Mesenchymal stem cell (in vitro differentiated cells and primary cell): ENCODE measurements around the gene ISM2.
"Not testable (repeated sequence)": the region's sequence is repeated elsewhere in the genome, so short reads cannot be mapped to it uniquely, and the experiment has no call there.

ENCODE experiments used
- DNase-seq: peaks from one replicate; pipeline ENCODE4 v3.0.0-alpha.2; 2013
- H2AFZ ChIP-seq: one replicate; pipeline ENCODE4 v1.6.1; 2013; ENCODE audit warnings: low read depth, mild to moderate bottlenecking, control low read depth, inconsistent platforms, low read length, moderate library complexity
- H2AK5ac ChIP-seq: 2 replicates; pipeline ENCODE4 v1.6.1; 2013; ENCODE audit warnings: low read length, moderate library complexity, mild to moderate bottlenecking, inconsistent platforms; ENCODE audit not compliant: severe bottlenecking
- H2BK120ac ChIP-seq: one replicate; pipeline ENCODE4 v1.6.1; 2013; ENCODE audit warnings: low read depth, mild to moderate bottlenecking, inconsistent platforms, low read length, moderate library complexity
- H2BK12ac ChIP-seq, 2 experiments: one replicate each; pipeline ENCODE4 v1.6.1; 2013; ENCODE audit warnings: inconsistent platforms in 2 of 2, low read length in 2 of 2, mild to moderate bottlenecking in 2 of 2, moderate library complexity in 2 of 2, control low read depth in 1 of 2
- H2BK15ac ChIP-seq: one replicate; pipeline ENCODE4 v1.6.1; 2013; ENCODE audit warnings: mild to moderate bottlenecking, low read depth, inconsistent platforms; ENCODE audit not compliant: poor library complexity, severe bottlenecking
- H2BK5ac ChIP-seq: 2 replicates; pipeline ENCODE4 v1.6.1; 2013; ENCODE audit warnings: low read depth, mild to moderate bottlenecking, low read length, control low read depth, inconsistent platforms; ENCODE audit not compliant: poor library complexity, severe bottlenecking
- H3K14ac ChIP-seq, 2 experiments: one replicate each; pipeline ENCODE4 v1.6.1; 2013; ENCODE audit warnings: inconsistent platforms in 2 of 2, low read length in 2 of 2, control low read depth in 1 of 2, mild to moderate bottlenecking in 1 of 2, moderate library complexity in 1 of 2
- H3K18ac ChIP-seq, 2 experiments: one replicate each; pipeline ENCODE4 v1.6.1; 2013; ENCODE audit warnings: inconsistent platforms in 2 of 2, low read length in 2 of 2, control low read depth in 1 of 2, low read depth in 1 of 2, mild to moderate bottlenecking in 1 of 2
- H3K23ac ChIP-seq, 2 experiments: one replicate each; pipeline ENCODE4 v1.6.1; 2013; ENCODE audit warnings: inconsistent platforms in 2 of 2, low read length in 2 of 2, mild to moderate bottlenecking in 2 of 2, moderate library complexity in 2 of 2, control low read depth in 1 of 2
- H3K27ac ChIP-seq: 2 replicates; pipeline ENCODE4 v1.5.1; 2013; ENCODE audit warnings: mild to moderate bottlenecking, moderate library complexity, low read length, control low read depth, inconsistent platforms; ENCODE audit not compliant: poor library complexity, severe bottlenecking
- H3K27me3 ChIP-seq, 2 experiments: 2 replicates each; pipeline versions ENCODE4 v1.6.1 to v1.7.0; 2013; ENCODE audit warnings: low read length in 2 of 2, mild to moderate bottlenecking in 2 of 2, moderate library complexity in 2 of 2, control low read depth in 1 of 2, inconsistent platforms in 1 of 2; ENCODE audit not compliant: control insufficient read depth in 1 of 2, insufficient read depth in 1 of 2
- H3K36me3 ChIP-seq, 2 experiments: 2 replicates each; pipeline versions ENCODE4 v1.6.1 to v1.7.0; 2013; ENCODE audit warnings: low read length in 2 of 2, control low read depth in 1 of 2, inconsistent platforms in 1 of 2, low read depth in 1 of 2, mild to moderate bottlenecking in 1 of 2; ENCODE audit not compliant: insufficient read depth in 2 of 2, control insufficient read depth in 1 of 2
- H3K4ac ChIP-seq, 2 experiments: one replicate each; pipeline ENCODE4 v1.6.1; 2013; ENCODE audit warnings: inconsistent platforms in 2 of 2, low read length in 2 of 2, mild to moderate bottlenecking in 2 of 2, moderate library complexity in 2 of 2, control low read depth in 1 of 2, low read depth in 1 of 2
- H3K4me1 ChIP-seq: 2 replicates; pipeline ENCODE4 v1.6.1; 2013; ENCODE audit warnings: low read depth, low read length, control low read depth; ENCODE audit not compliant: control insufficient read depth, insufficient read depth
- H3K4me2 ChIP-seq: 2 replicates; pipeline ENCODE4 v1.6.1; 2013; ENCODE audit warnings: low read length, mild to moderate bottlenecking, inconsistent platforms; ENCODE audit not compliant: poor library complexity, severe bottlenecking
- H3K4me3 ChIP-seq, 2 experiments: 2 replicates each; pipeline versions ENCODE4 v1.5.1 to v1.7.0; 2013; ENCODE audit warnings: low read length in 2 of 2, mild to moderate bottlenecking in 2 of 2, control low read depth in 1 of 2, low read depth in 1 of 2; ENCODE audit not compliant: insufficient read depth in 1 of 2
- H3K79me1 ChIP-seq: replicated peaks from 2 replicates; pipeline ENCODE4 v1.6.1; 2013; ENCODE audit warnings: mild to moderate bottlenecking, control low read depth, low read length, inconsistent platforms; ENCODE audit not compliant: poor library complexity, severe bottlenecking
- H3K9ac ChIP-seq: 2 replicates; pipeline ENCODE4 v1.7.0; 2013; ENCODE audit warnings: mild to moderate bottlenecking, low read length, moderate library complexity
- H3K9me3 ChIP-seq: 2 replicates; pipeline ENCODE4 v1.7.0; 2013; ENCODE audit warnings: mild to moderate bottlenecking, low read length; ENCODE audit not compliant: control insufficient read depth
- H4K8ac ChIP-seq: one replicate; pipeline ENCODE4 v1.6.1; 2013; ENCODE audit warnings: inconsistent platforms, mild to moderate bottlenecking, low read length, moderate library complexity
- H4K91ac ChIP-seq: one replicate; pipeline ENCODE4 v1.6.1; 2013; ENCODE audit warnings: mild to moderate bottlenecking, low read length, inconsistent platforms
- whole genome bisulfite sequencing: methylation state at CpG from one replicate; pipeline ENCODE4 v1.1.7; 2013; ENCODE audit warnings: mixed read lengths; 5-methylcytosine and 5-hydroxymethylcytosine counted together

ISM2 gene

GRCh38 chr14:77536951-77537350 lies 38.3 kb upstream of the ISM2 start:
- not testable (repeated sequence) for H3K27me3 ChIP-seq, H3K4me2 ChIP-seq, H4K91ac ChIP-seq, H3K23ac ChIP-seq, H3K18ac ChIP-seq, H3K9me3 ChIP-seq, H2BK12ac ChIP-seq, H3K9ac ChIP-seq, DNase-seq, H3K4ac ChIP-seq, H2BK120ac ChIP-seq, H3K27ac ChIP-seq, H2AFZ ChIP-seq, H2BK15ac ChIP-seq, H2AK5ac ChIP-seq, H4K8ac ChIP-seq, H3K4me1 ChIP-seq, H2BK5ac ChIP-seq, H3K14ac ChIP-seq, H3K4me3 ChIP-seq
- H3K36me3 ChIP-seq: peaks cover 8 to 18% of the 10 kb centered on the region in 2 experiments
- WGBS: 100% methylated on average over 4 of the region's 5 CpGs
- peaks cover 10% of the 10 kb centered on the region for H3K79me1 ChIP-seq

DNA sequence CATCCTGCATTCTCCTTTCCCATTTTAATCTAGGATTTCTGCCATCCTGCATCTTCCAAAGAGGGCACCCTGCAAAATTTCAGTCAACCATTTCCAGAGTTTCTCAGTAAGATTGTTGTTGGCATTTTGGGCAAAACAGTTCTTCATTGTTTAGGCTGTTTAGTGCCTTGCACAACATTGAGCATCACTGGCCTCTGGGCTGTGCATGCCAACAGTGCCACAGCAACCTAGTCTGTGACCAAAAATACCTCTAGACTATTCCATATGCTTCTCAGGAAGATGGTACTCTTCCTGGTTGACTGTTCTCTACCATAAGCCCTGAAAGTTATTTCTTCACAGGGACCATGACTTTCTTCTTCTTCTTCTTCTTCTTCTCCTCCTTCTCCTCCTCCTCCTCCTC lies 32.5 kb upstream of the ISM2 start:
- no peak overlapping the region for H2BK12ac ChIP-seq
- H3K27me3 ChIP-seq: no peaks in the 10 kb centered on the region
- H2BK5ac ChIP-seq: no peak overlapping the region
- DNase-seq: no peak
- H3K4me2 ChIP-seq: no peak overlapping the region
- H3K27ac ChIP-seq: no peak overlapping the region
- no peaks in the 10 kb centered on the region for H3K4me1 ChIP-seq
- H3K9me3 ChIP-seq: no peaks in the 10 kb centered on the region
- no peak overlapping the region for H2AFZ ChIP-seq
- H2BK120ac ChIP-seq: no peak overlapping the region
- no peak overlapping the region for H3K18ac ChIP-seq
- peaks cover 11 to 21% of the 10 kb centered on the region in 2 experiments for H3K36me3 ChIP-seq
- no peak overlapping the region for H3K4me3 ChIP-seq
- H3K23ac ChIP-seq: no peak overlapping the region
- H4K8ac ChIP-seq: no peak overlapping the region
- no peak overlapping the region for H4K91ac ChIP-seq
- H2BK15ac ChIP-seq: no peak overlapping the region
- H3K79me1 ChIP-seq: peaks cover 10% of the 10 kb centered on the region
- no peak overlapping the region for H3K4ac ChIP-seq
- no peak overlapping the region for H3K14ac ChIP-seq
- H2AK5ac ChIP-seq: no peak overlapping the region
- H3K9ac ChIP-seq: no peak overlapping the region

DNA sequence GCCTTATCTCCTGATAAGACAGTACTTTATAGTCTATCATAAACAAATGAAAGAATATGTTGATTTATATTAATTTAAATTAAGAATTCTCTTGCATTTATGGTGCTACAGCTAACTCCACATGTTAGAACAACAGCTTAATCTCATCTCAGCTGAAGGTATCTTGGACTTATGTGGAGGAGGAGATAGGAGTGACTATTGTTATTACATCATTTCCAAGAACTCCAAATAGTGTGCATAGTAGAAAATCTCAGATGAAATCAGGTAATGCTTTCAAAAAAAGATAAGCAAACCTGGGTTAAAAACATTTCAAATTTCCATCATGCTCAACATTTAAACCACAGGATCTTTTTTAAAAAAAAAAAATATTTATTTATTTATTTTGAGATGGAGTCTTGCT lies 31.3 kb upstream of the ISM2 start:
- Histone ChIP-seq H3K9ac (no peak overlapping the region), H3K4me2 (no peak overlapping the region), H2BK120ac (no peak overlapping the region), H4K91ac (no peak overlapping the region), H2BK15ac (no peak overlapping the region), H3K18ac (no peak overlapping the region), H3K14ac (no peak overlapping the region), H3K4me1 (no peaks in the 10 kb centered on the region), H3K79me1 (peaks cover 10% of the 10 kb centered on the region), H2AFZ (no peak overlapping the region), H3K4ac (no peak overlapping the region), H2BK5ac (no peak overlapping the region), H3K9me3 (no peaks in the 10 kb centered on the region), H3K27ac (no peak overlapping the region), H3K36me3 (peaks cover 11% of the 10 kb centered on the region in 2 experiments), H2AK5ac (no peak overlapping the region), H4K8ac (no peak overlapping the region), H2BK12ac (no peak overlapping the region), H3K23ac (no peak overlapping the region), H3K4me3 (no peak overlapping the region), H3K27me3 (no peaks in the 10 kb centered on the region)
- DNase-seq: no peak

DNA sequence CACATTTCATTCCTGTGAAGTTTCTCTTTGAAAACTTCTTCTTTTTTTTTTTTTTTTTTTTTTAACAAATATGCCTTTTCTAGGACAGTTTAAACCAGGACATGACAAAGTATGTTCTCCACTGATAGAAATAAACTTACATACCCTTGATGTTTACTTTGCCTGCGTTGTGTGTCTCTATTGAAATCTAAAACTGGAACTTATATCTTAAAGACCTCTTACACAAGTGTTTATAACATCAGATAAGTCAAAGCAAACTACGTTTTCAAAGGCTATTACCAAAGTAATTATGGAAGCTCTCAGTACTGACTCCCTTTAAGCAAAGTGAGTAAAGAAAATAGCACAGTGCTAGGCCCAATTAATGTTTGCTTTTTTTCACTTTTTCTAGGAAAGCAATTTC lies 30.6 kb upstream of the ISM2 start:
- Histone ChIP-seq H2AK5ac (no peak overlapping the region), H4K8ac (no peak overlapping the region), H3K9ac (no peak overlapping the region), H2BK5ac (no peak overlapping the region), H3K23ac (no peak overlapping the region), H2BK12ac (no peak overlapping the region), H3K27ac (no peak overlapping the region), H2BK15ac (no peak overlapping the region), H3K4me3 (no peak overlapping the region), H2AFZ (no peak overlapping the region), H3K9me3 (no peaks in the 10 kb centered on the region), H4K91ac (no peak overlapping the region), H3K79me1 (peaks cover 10% of the 10 kb centered on the region), H3K4ac (no peak overlapping the region), H3K14ac (no peak overlapping the region), H3K18ac (no peak overlapping the region), H3K4me1 (no peaks in the 10 kb centered on the region), H3K36me3 (peaks cover 7 to 9% of the 10 kb centered on the region in 2 experiments), H2BK120ac (no peak overlapping the region), H3K27me3 (no peaks in the 10 kb centered on the region), H3K4me2 (no peak overlapping the region)
- WGBS: 35% methylated on average over 2 of the region's 2 CpGs
- peak; percentile 65 for DNase-seq
